Measurements from ENCODE around the gene OR9A2.
"Not testable (repeated sequence)": the region's sequence is repeated elsewhere in the genome, so short reads cannot be mapped to it uniquely, and the experiment has no call there.

The OR9A2 gene

GRCh38 chr7:143016996-143017395 is 9.9 kb downstream of the OR9A2 start:
- no peak for DNase-seq

DNA sequence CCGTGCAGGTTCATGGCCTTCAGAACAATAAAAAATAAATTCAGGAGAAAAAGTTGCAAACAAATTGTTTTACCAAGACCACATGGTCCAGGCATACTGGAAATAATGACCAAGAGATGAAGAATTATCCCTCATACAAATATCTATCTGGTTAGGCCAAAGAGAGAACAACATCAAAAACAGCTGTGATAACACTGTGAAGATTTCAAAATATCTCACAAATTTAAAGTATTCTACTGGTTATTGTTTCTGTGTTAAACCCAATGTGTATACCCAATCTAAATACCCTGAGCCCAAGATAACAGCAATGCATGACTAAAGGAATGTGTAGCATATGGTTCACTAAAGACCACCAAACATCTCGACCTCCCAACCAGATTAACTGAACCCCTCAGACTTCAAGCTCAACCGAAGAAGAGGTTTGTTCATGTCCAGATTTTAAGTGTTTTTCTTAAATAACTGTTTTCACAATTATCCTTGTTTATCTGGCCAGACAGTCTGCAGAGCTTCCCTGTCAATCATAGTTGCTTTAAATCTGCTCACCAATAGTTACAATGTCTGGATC is 10.9 kb downstream of the OR9A2 start:
- DNase-seq: no peak

GRCh38 chr7:143015084-143015483 is 11.8 kb downstream of the OR9A2 start:
- DNase-seq: no peak

DNA sequence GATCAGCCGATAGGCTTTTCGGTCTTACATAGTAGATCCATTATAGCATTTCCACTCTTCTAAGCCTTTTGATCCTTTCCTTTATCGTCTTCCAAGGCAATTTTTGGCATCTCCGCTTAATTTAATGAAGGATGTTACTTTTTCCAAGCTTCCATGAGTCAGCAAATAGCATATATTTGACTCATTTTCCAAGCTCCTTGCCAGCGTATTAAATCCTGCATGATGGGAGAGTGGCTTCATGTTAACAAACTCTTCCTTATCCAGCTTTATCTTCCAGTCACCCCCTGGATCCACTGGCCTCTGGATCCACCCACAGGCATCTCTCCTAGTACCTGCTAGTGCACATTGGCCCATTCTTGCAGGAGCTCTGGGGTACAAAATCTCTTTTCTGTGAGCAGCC is 13.0 kb downstream of the OR9A2 start:
- DNase-seq: no peak

- no peak for DNase-seq
Observed at GRCh38 chr7:143013473-143013872, 13.5 kb downstream of the OR9A2 start.

DNA sequence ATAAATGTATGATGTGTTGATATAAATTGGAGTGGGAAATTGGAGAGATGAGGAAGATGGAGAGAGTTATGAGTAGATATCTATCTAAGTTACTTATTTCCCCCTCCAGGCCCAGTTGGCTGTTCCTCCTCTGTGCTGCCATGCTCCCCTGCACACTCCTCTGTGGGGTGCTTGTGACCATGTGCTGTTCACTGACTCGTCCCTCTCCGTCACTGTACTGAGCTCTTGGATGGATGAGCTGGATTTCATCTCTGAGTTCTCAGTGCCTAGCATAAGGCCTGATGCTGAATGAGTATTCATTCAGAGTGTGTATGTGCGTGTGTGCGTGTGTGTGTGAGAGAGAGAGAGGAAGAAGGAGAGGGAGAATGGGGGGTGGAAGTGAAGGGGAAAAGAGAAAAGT is 14.5 kb downstream of the OR9A2 start:
- DNase-seq: no peak

DNA sequence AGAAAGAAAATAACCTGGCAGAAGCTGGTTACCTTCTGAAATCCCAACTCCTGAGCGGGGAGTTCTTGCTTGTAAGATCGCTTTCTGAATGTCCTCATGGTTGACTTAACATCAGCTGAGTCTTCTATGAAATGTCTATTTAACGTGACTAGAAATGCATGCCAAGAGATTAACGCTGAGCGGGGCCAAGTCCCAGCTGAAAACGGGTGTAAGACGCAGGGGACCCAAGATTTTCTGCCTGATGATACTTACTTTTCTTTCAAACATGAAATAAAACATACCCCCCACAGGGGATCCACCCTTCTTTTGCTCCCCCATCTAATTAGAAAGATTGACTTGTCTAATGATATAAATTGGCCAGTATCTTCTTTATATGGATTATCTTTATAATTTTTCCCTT is 14.9 kb downstream of the OR9A2 start:
- no peak for DNase-seq

DNA sequence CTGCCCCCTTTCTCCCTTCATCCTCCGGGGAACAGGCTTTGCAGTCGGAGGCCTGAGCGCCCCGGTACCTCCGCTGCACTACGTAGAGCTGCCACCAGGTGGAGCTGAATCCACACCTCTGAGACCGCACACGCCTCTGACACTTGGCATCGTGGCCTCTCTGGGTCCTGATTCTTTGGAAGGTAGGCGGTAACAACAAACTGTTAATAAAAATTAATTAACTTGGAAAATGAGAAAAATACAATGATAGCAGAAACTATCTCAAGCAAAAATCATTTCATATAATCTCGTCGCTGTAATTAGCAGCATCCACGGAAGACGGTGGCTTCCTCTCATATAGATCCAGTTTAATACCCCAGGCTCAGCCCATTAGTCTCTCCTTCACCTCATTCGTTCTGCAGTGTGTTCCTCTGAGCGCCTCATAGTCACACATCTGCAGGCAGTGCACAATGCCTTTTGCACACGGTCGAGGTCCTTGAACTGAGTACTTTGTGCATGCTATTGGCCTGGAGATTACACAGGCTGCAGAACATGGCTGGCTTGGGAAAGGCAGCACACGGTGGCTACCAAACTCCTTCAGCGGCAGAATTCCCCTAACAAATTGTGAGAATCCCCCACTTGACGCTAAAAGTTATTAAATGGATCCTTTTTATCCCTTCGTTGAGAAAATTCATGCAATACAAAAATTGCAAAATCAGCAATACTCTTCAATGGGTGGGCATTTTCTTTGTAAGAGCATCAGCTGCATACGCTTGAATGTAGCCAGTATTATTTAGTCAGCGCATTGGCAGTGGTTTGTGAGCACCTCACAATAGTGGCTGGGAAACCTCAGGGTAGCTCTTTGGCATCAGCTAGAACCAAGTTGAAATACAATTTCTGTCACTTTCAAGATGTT is 18.7 kb downstream of the OR9A2 start:
- peak; percentile 5 for DNase-seq

- DNase-seq: no peak
Observed at GRCh38 chr7:143005632-143006260, 21.2 kb downstream of the OR9A2 start.

- no peak for DNase-seq
Observed at GRCh38 chr7:143003393-143004051, 23.4 kb downstream of the OR9A2 start.

GRCh38 chr7:143002898-143003297 is 24.0 kb downstream of the OR9A2 start:
- no peak for DNase-seq

DNA sequence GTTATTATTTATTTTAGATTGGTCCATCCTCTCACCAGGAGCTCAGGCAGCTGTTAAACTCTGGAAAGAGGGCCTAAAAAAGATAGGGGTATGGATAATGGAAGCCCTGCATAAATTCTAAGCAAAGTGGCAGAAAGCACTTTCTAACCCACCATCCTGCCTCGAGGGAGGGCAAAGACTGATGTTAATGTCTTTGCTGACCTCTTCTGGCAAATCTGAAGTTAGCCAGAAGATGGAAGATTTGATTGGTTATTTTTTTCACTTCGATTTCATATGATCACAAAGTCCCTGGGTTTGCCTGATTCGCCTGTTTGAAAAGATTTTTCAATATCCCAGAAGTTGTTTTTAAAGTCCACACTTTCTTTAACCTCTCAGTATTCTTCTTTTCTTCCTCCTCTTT is 24.8 kb downstream of the OR9A2 start:
- no peak for DNase-seq

GRCh38 chr7:143000648-143001047 is 26.3 kb downstream of the OR9A2 start:
- DNase-seq: no peak

DNA sequence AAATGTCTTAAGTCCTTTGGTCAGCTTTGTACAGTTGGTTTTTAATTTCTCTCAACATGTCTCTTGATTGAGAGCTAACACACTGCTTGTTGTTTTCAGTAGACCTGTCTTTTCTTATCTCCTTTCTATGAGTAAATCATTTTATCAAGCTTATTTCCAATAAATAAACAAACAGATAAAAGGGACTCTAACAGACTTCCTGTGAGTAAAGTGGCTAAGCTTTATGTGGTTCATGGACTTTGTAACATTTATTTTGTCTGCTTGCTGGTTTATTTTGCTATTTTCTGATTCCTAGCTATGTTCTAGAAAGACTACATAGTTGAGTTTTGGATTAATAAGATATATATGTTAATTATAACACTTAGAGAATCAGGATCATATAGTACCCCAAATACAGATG is 27.1 kb downstream of the OR9A2 start:
- DNase-seq: no peak

DNA sequence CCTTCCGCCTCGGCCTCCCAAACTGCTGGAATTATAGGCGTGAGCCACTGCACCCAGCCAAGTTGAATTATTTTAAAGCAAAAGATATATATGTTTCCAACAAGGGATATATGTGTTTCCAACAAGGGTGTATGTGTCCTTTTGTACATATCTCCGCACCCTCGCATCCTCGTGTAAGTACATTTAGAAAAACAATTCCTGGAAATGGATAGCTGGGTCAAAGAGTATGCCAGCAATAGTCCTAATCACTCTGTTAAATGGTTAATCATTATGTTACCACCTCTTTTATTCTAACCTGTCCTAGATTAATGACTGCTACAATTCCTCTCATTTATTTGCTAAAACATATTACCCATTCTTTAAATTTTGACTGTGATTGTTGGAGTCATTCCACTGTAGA is 28.0 kb downstream of the OR9A2 start:
- DNase-seq: no peak

GRCh38 chr7:142997456-142997989 is 29.4 kb downstream of the OR9A2 start:
- DNase-seq: no peak

GRCh38 chr7:142992427-142992826 is 34.5 kb downstream of the OR9A2 start:
- no peak for DNase-seq

DNA sequence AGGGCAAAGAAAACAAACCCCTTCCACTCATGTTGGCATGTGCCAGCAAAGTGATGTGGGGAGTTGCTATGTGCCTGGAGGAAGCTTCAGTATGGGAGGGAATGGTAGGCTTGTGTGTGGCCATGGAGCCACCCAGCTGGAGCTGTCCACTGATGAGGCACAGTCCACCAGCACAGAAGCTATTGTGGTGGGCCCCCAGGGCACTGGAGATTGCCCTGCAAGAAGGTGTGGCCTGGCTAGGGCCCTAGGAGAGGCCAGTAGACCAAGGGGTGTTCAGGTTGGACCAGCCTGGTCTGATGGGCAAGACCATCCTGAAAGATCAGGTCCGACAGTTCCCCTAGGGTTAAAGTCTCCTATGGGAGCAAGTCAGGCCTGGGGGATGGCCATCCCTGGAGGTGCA is 42.6 kb downstream of the OR9A2 start:
- DNase-seq: no peak

- DNase-seq: no peak
Observed at GRCh38 chr7:142983825-142984224, 43.1 kb downstream of the OR9A2 start.

- not testable (repeated sequence) for DNase-seq
Observed at GRCh38 chr7:142978402-142978801, 48.5 kb downstream of the OR9A2 start.

Data from NCI-H2227 treated with DMSO at 0.1 percent for 48 hours (cell line).